B cell (primary cell): ENCODE results near the gene CYP2D6.

Experiments used
- EZH2 ChIP-seq: IDR thresholded peaks from 2 replicates; pipeline ENCODE4 v1.6.1; 2012; ENCODE audit warnings: borderline replicate concordance, low read depth, mild to moderate bottlenecking, moderate library complexity, low read length; ENCODE audit not compliant: insufficient read depth, poor library complexity, severe bottlenecking
- TF ChIP-seq, protein P1 (sequence below): fragments of 200-600 bp; IDR thresholded peaks from one replicate; pipeline ENCODE4 v1.8.0; 2022; ENCODE audit warnings: antibody characterized with exemption, mild to moderate bottlenecking

DNA sequence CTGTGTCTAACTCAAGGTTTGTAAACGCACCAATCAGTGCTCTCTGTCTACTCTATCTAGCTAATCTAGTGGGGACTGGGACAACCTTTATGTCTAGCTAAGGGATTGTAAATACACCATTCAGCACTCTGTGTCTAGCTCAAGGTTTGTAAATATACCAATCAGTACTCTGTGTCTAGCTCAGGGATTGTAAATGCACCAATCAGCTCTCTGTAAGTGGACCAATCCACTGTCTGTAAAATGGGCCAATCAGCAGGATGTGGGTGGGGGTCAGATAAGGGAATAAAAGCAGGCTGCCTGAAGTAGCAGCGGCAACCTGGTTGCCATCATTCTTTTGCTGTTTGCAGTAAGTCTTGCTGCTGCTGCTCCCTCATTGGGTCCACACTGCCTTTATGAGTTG lies 8.4 kb upstream of the CYP2D6 start:
- no peak for TF ChIP-seq EZH2
- TF ChIP-seq, protein P1, sequence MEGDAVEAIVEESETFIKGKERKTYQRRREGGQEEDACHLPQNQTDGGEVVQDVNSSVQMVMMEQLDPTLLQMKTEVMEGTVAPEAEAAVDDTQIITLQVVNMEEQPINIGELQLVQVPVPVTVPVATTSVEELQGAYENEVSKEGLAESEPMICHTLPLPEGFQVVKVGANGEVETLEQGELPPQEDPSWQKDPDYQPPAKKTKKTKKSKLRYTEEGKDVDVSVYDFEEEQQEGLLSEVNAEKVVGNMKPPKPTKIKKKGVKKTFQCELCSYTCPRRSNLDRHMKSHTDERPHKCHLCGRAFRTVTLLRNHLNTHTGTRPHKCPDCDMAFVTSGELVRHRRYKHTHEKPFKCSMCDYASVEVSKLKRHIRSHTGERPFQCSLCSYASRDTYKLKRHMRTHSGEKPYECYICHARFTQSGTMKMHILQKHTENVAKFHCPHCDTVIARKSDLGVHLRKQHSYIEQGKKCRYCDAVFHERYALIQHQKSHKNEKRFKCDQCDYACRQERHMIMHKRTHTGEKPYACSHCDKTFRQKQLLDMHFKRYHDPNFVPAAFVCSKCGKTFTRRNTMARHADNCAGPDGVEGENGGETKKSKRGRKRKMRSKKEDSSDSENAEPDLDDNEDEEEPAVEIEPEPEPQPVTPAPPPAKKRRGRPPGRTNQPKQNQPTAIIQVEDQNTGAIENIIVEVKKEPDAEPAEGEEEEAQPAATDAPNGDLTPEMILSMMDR, result no peak
